ENCODE measurements around the gene ARHGEF1. TPM values are rescaled to one million over a fixed set of nuclear protein-coding genes. Genes with fewer than 3 reads are reported as not detected.
A peak's percentile ranks its signal among the peaks of the same experiment; 100 is the strongest.

ARHGEF1 gene
- 10 to 100 TPM; 54.5 to 71.8 (median 59.7) TPM for total RNA-seq

GRCh38 chr19:41882568-41883462, at the start of gene ARHGEF1:
Gene ARHGEF1, plus strand, starts transcription at chr19:41883184. Its CDS starts 4,899 bp downstream, at chr19:41888083.
- intact Hi-C loops (cut with DNase I) = no loop called here
- Histone ChIP-seq H3K27ac (replicated peaks in 1 of 4) (peak within 1 kb of the TSS; percentile 81 to 92 (median 88)), H3K9me3 (no peaks in the 10 kb centered on the region), H3K4me3 (peak within 1 kb of the TSS; percentile 88 to 99 (median 95)), H3K4me1 (peaks cover 38 to 53% (median 49%) of the 10 kb centered on the region in 4 donors), H3K27me3 (no peaks in the 10 kb centered on the region), H3K36me3 (peaks cover 0 to 9% (median 5%) of the 10 kb centered on the region in 4 donors)
- no peak for DNase-seq (ENCODE audit: extremely low spot score)
- 9% methylated on average over 18 of the region's 80 CpGs for WGBS
- TF ChIP-seq CTCF (IDR thresholded peaks at IDR 0.05) (no peak), POLR2AphosphoS5 (IDR thresholded peaks at IDR 0.05) (peak in 1 of 2 donors; percentile 55), POLR2A (IDR thresholded peaks at IDR 0.05; ENCODE audit: low read depth) (no peak), EP300 (IDR thresholded peaks at IDR 0.05) (no peak)

GRCh38 chr19:41837981-41838708, 44.8 kb upstream of the ARHGEF1 start:
- no peak for DNase-seq (ENCODE audit: extremely low spot score)
- peaks cover 0 to 57% (median 3%) of the 10 kb centered on the region in 4 donors for H3K27me3 ChIP-seq
- TF ChIP-seq POLR2A (IDR thresholded peaks at IDR 0.05; ENCODE audit: low read depth) (no peak), EP300 (IDR thresholded peaks at IDR 0.05) (no peak), POLR2AphosphoS5 (IDR thresholded peaks at IDR 0.05) (no peak), CTCF (IDR thresholded peaks at IDR 0.05) (no peak)
- no peak overlapping the region for H3K27ac ChIP-seq (replicated peaks in 1 of 4)
- H3K4me3 ChIP-seq = no peak overlapping the region
- intact Hi-C loops (cut with DNase I) = no loop called here
- H3K36me3 ChIP-seq = no peaks in the 10 kb centered on the region
- H3K4me1 ChIP-seq = no peaks in the 10 kb centered on the region
- 64% methylated on average over 13 of the region's 13 CpGs for WGBS
- H3K9me3 ChIP-seq = no peaks in the 10 kb centered on the region

GRCh38 chr19:41839211-41839610, 43.8 kb upstream of the ARHGEF1 start:
- intact Hi-C loops (cut with DNase I) = no loop called here
- WGBS = 59% methylated on average over 2 of the region's 2 CpGs
- H3K27ac ChIP-seq (replicated peaks in 1 of 4) = no peak overlapping the region
- TF ChIP-seq CTCF (IDR thresholded peaks at IDR 0.05) (no peak), POLR2A (IDR thresholded peaks at IDR 0.05; ENCODE audit: low read depth) (no peak), EP300 (IDR thresholded peaks at IDR 0.05) (no peak), POLR2AphosphoS5 (IDR thresholded peaks at IDR 0.05) (no peak)
- no peaks in the 10 kb centered on the region for H3K36me3 ChIP-seq
- peaks cover 0 to 60% (median 3%) of the 10 kb centered on the region in 4 donors for H3K27me3 ChIP-seq
- H3K4me3 ChIP-seq = no peak overlapping the region
- DNase-seq (ENCODE audit: extremely low spot score) = no peak
- H3K9me3 ChIP-seq = no peaks in the 10 kb centered on the region
- H3K4me1 ChIP-seq = no peaks in the 10 kb centered on the region

GRCh38 chr19:41843371-41843770, 39.6 kb upstream of the ARHGEF1 start:
- H3K4me1 ChIP-seq = no peaks in the 10 kb centered on the region
- WGBS = 67% methylated on average over 7 of the region's 7 CpGs
- peaks cover 0 to 58% (median 0%) of the 10 kb centered on the region in 4 donors for H3K27me3 ChIP-seq
- H3K9me3 ChIP-seq = no peaks in the 10 kb centered on the region
- intact Hi-C loops (cut with DNase I) = no loop called here
- no peaks in the 10 kb centered on the region for H3K36me3 ChIP-seq
- DNase-seq (ENCODE audit: extremely low spot score) = no peak
- no peak overlapping the region for H3K27ac ChIP-seq (replicated peaks in 1 of 4)
- TF ChIP-seq POLR2AphosphoS5 (IDR thresholded peaks at IDR 0.05) = no peak
- TF ChIP-seq POLR2A (IDR thresholded peaks at IDR 0.05; ENCODE audit: low read depth) = no peak
- TF ChIP-seq CTCF (IDR thresholded peaks at IDR 0.05) = no peak
- TF ChIP-seq EP300 (IDR thresholded peaks at IDR 0.05) = no peak
- no peak overlapping the region for H3K4me3 ChIP-seq
